Endothelial cell of umbilical vein (primary cell): ENCODE results near the gene LILRB5. TPM values are rescaled to one million over a fixed set of nuclear protein-coding genes. Genes with fewer than 3 reads are reported as not detected.

Source experiments
- BruUV-seq: library from RNA; stranded (reverse); fragments of 400-500 nt; replicated peaks from 2 replicates; lab custom pipeline; 2021; lab: Mats Ljungman, UMichigan
- CTCF ChIA-PET: fragments of 300-600, 350-600 bp; sonication (Branson Sonifier 250); formaldehyde crosslinking; loops from one replicate; lab custom pipeline; 2021; ENCODE audit warnings: antibody characterized with exemption, inconsistent platforms; lab: Charles Lee
- POLR2A ChIA-PET: fragments of 300-600, 350-600 bp; sonication (Branson Sonifier 250); formaldehyde crosslinking; loops from one replicate; lab custom pipeline; 2021; ENCODE audit warnings: antibody characterized with exemption, inconsistent platforms; lab: Charles Lee
- DNase-seq: peaks from one replicate; pipeline ENCODE4 v3.0.0-alpha.2; 2011; ENCODE audit warnings: low read depth, low spot score
- FAIRE-seq: peaks from 2 replicates; lab custom pipeline; 2011; peaks lifted over from hg19 to GRCh38; lab: Jason Lieb, UNC
- H2AFZ ChIP-seq: 2 replicates; pipeline ENCODE4 v1.6.0; 2012; ENCODE audit warnings: low read depth, low read length, control low read depth, inconsistent platforms
- H3K27ac ChIP-seq: 2 replicates; pipeline ENCODE4 v1.5.1; 2011; ENCODE audit warnings: low read depth, mild to moderate bottlenecking, control low read depth, low read length, moderate library complexity; ENCODE audit not compliant: insufficient read depth
- H3K27me3 ChIP-seq, 2 experiments: 2 replicates each; pipeline versions ENCODE4 v1.6.0 to v1.6.1; 2011; ENCODE audit warnings: low read length in 2 of 2, mixed read lengths in 1 of 2; ENCODE audit not compliant: control insufficient read depth in 2 of 2, insufficient read depth in 2 of 2
- H3K36me3 ChIP-seq, 2 experiments: 2 replicates in 1 of 2; 3 replicates in 1 of 2; pipeline ENCODE4 v1.5.1; 2011; ENCODE audit warnings: low read length in 2 of 2, mild to moderate bottlenecking in 1 of 2, moderate library complexity in 1 of 2; ENCODE audit not compliant: control insufficient read depth in 2 of 2, insufficient read depth in 2 of 2; ENCODE audit errors: extremely low read depth in 1 of 2
- H3K4me1 ChIP-seq: 3 replicates; pipeline ENCODE4 v1.5.1; 2011; ENCODE audit warnings: mild to moderate bottlenecking, low read length; ENCODE audit not compliant: control insufficient read depth, insufficient read depth; ENCODE audit errors: extremely low read depth
- H3K4me2 ChIP-seq: 2 replicates; pipeline ENCODE4 v1.6.1; 2011; ENCODE audit warnings: low read length, control low read depth, mixed read lengths; ENCODE audit not compliant: insufficient read depth
- H3K4me3 ChIP-seq, 3 experiments: fragments of 200-600 bp in 1 of 3; sonication (generic), shearing (Covaris generic) in 1 of 3; replicated peaks in 1 of 3; 2 replicates each; pipeline ENCODE4 v1.5.1; 2011 to 2016; ENCODE audit warnings: control low read depth in 3 of 3, low read length in 3 of 3, mild to moderate bottlenecking in 2 of 3, inconsistent platforms in 1 of 3, low read depth in 1 of 3, moderate library complexity in 1 of 3; ENCODE audit not compliant: insufficient read depth in 1 of 3
- H3K79me2 ChIP-seq: 2 replicates; pipeline ENCODE4 v1.6.0; 2012; ENCODE audit warnings: low read length, inconsistent platforms; ENCODE audit not compliant: control insufficient read depth, insufficient read depth
- H3K9ac ChIP-seq: replicated peaks from 2 replicates; pipeline ENCODE3; 2011; ENCODE audit warnings: low read length, control low read depth; ENCODE audit not compliant: insufficient read depth; ENCODE audit errors: extremely low read depth
- H3K9me1 ChIP-seq: replicated peaks from 3 replicates; pipeline ENCODE4 v1.6.0; 2011; ENCODE audit warnings: mild to moderate bottlenecking, low read length; ENCODE audit not compliant: control insufficient read depth, insufficient read depth; ENCODE audit errors: extremely low read depth
- H3K9me3 ChIP-seq: replicated peaks from 2 replicates; pipeline ENCODE4 v1.5.1; 2012; ENCODE audit warnings: low read length, inconsistent platforms; ENCODE audit not compliant: control insufficient read depth, insufficient read depth
- H4K20me1 ChIP-seq: replicated peaks from 2 replicates; pipeline ENCODE3; 2011; ENCODE audit warnings: mild to moderate bottlenecking, low read length; ENCODE audit not compliant: control insufficient read depth, insufficient read depth; ENCODE audit errors: extremely low read depth
- CTCF ChIP-seq, 2 donors: IDR thresholded peaks; 1 replicate in 1 of 2; 2 replicates in 1 of 2; pipeline ENCODE4 v1.5.1; 2011; ENCODE audit warnings: low read length in 2 of 2, mild to moderate bottlenecking in 2 of 2, moderate library complexity in 2 of 2, control low read depth in 1 of 2, inconsistent platforms in 1 of 2, low read depth in 1 of 2; ENCODE audit not compliant: insufficient read depth in 1 of 2; ENCODE audit errors: extremely low read depth in 1 of 2
- EZH2 ChIP-seq: IDR thresholded peaks from 2 replicates; pipeline ENCODE4 v1.6.1; 2012; ENCODE audit warnings: borderline replicate concordance, low read depth, mild to moderate bottlenecking, moderate library complexity, low read length, inconsistent platforms; ENCODE audit not compliant: severe bottlenecking
- GATA2 ChIP-seq: IDR thresholded peaks from 2 replicates; pipeline ENCODE4 v1.7.0; 2011; ENCODE audit warnings: low read depth, mild to moderate bottlenecking, moderate library complexity, mixed read lengths, low read length; ENCODE audit not compliant: insufficient read length, insufficient read depth
- JUN ChIP-seq: IDR thresholded peaks from 2 replicates; pipeline ENCODE4 v1.6.1; 2011; ENCODE audit warnings: borderline replicate concordance, low read depth; ENCODE audit not compliant: insufficient read length, insufficient read depth
- MYC ChIP-seq: IDR thresholded peaks from one replicate; pipeline ENCODE4 v1.6.1; 2011; ENCODE audit warnings: mild to moderate bottlenecking, low read depth, low read length
- POLR2A ChIP-seq: IDR thresholded peaks from 2 replicates; pipeline ENCODE4 v1.6.1; 2012; ENCODE audit warnings: low read depth, mild to moderate bottlenecking, control low read depth, low read length
- POLR2AphosphoS5 ChIP-seq: IDR thresholded peaks from 2 replicates; pipeline ENCODE4 v1.6.1; 2012; ENCODE audit warnings: low read depth, mild to moderate bottlenecking, control low read depth, low read length, moderate library complexity; ENCODE audit not compliant: insufficient read depth
- dilution Hi-C: fragments of 300-500 bp; cut with MboI; formaldehyde crosslinking; loops from one replicate; pipeline ENCODE4 v1.15.0; 2019; ENCODE audit warnings: low sequenced_read_pairs; ENCODE audit not compliant: extremely low pct_ligation_motif_present
- intact Hi-C: fragments of 100-400 bp; cut with micrococcal nuclease; formaldehyde crosslinking; loops from one replicate; pipeline ENCODE4 v1.10.0; 2022
- polyA plus RNA-seq, 4 experiments: library from polyadenylated mRNA; depleted of rRNA in 3 of 4; stranded (reverse) in 3 of 4; unstranded in 1 of 4; fragments of >200 nt; gene quantifications; 2 replicates each; pipeline versions ENCODE4 v1.2.1 to v1.2.3, GENCODE V29; 2011 to 2012; ENCODE audit warnings: missing spikeins in 1 of 4
- total RNA-seq: library from RNA; stranded (reverse); gene quantifications from 2 replicates; pipeline ENCODE4 v1.2.3, GENCODE V29; 2021
- TF ChIP-seq, protein P1 (sequence below): IDR thresholded peaks from 2 replicates; pipeline ENCODE4 v1.6.1; 2011; ENCODE audit not compliant: insufficient read depth, insufficient read length

LILRB5 gene
- total and polyA plus RNA-seq, 2 donors (not counting 3 experiments of a cell fraction or from before 2014, with no cell fraction given) = not detected

GRCh38 chr19:54209811-54210494, 47.1 kb downstream of the LILRB5 start:
- H3K27ac ChIP-seq = peak overlapping the region; percentile 22
- H2AFZ ChIP-seq = no peak overlapping the region
- intact Hi-C loops (loop anchor here (1.0 kb wide), 1 partner anchor 42 kb away; no protein-coding TSS in a partner anchor), dilution Hi-C loops (no loop called here)
- no peak overlapping the region for H3K4me3 ChIP-seq
- ChIA-PET CTCF (interaction anchor here (0.9 to 1.9 kb wide), 6 partner anchors 13 to 73 kb away, joined by 3 to 16 read pairs (median 4); partner anchors contain the start of gene CNOT3), POLR2A (interaction anchor here (0.6 to 1.4 kb wide), 5 partner anchors 9 to 911 kb away, joined by 3 to 16 read pairs (median 5); partner anchors contain the start of genes MBOAT7 and RPS9)
- no peaks in the 10 kb centered on the region for H3K9me3 ChIP-seq
- no peaks in the 10 kb centered on the region for H3K9me1 ChIP-seq
- no peaks in the 10 kb centered on the region for H3K27me3 ChIP-seq
- peaks cover 17 to 30% of the 10 kb centered on the region in 2 experiments for H3K36me3 ChIP-seq
- H3K79me2 ChIP-seq = peaks cover 38% of the 10 kb centered on the region
- TF ChIP-seq EZH2 (no peak), CTCF (IDR thresholded peaks at IDR 0.05; ENCODE audit: extremely low read depth in 1 of 2, insufficient read depth in 1 of 2, low read depth in 1 of 2, low read length in 2 of 2) (no peak), MYC (no peak), POLR2AphosphoS5 (peak; percentile 65), GATA2 (no peak), POLR2A (peak; percentile 7), JUN (peak; percentile 28)
- TF ChIP-seq, protein P1, sequence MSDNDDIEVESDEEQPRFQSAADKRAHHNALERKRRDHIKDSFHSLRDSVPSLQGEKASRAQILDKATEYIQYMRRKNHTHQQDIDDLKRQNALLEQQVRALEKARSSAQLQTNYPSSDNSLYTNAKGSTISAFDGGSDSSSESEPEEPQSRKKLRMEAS = no peak
- FAIRE-seq (peak; percentile 98), DNase-seq (peak; percentile 96)
- no peak overlapping the region for H3K4me2 ChIP-seq
- peaks cover 24% of the 10 kb centered on the region for H3K4me1 ChIP-seq
- no TSS peak for BruUV-seq
- no peaks in the 10 kb centered on the region for H4K20me1 ChIP-seq
- no peak overlapping the region for H3K9ac ChIP-seq
